Activated CD4-positive, CD25-positive, alpha-beta regulatory T cell treated with anti-CD3 and anti-CD28 coated beads, Interleukin-2, amount 50 U/mL, for 16 hours (primary cell): ENCODE data around the gene DIO3.
"Not testable (repeated sequence)": the region's sequence is repeated elsewhere in the genome, so short reads cannot be mapped to it uniquely, and the experiment has no call there.

Experiments
- DNase-seq: peaks from one replicate; pipeline ENCODE4 v3.0.0-alpha.2; 2020; ENCODE audit warnings: low read depth, low spot score

The DIO3 gene

GRCh38 chr14:101558739-101559240, 2.5 kb upstream of the DIO3 start:
- no peak for DNase-seq

GRCh38 chr14:101559250-101559623, 2.1 kb upstream of the DIO3 start:
- DNase-seq: no peak

GRCh38 chr14:101559624-101560533, 1.4 kb upstream of the DIO3 start:
- no peak for DNase-seq

GRCh38 chr14:101560534-101561113, 671 bp upstream of the DIO3 start:
- DNase-seq: no peak

- DNase-seq: no peak
Measured at GRCh38 chr14:101561897-101562490, 699 bp downstream of the DIO3 start.

- no peak for DNase-seq
Measured at GRCh38 chr14:101562659-101563351, 1.5 kb downstream of the DIO3 start.

- no peak for DNase-seq
Measured at GRCh38 chr14:101563352-101563653, 2.0 kb downstream of the DIO3 start.

- DNase-seq: no peak
Measured at GRCh38 chr14:101563654-101564443, 2.6 kb downstream of the DIO3 start.

GRCh38 chr14:101564444-101564776, 3.1 kb downstream of the DIO3 start:
- no peak for DNase-seq

GRCh38 chr14:101564819-101565698, 3.8 kb downstream of the DIO3 start:
- DNase-seq: no peak

- DNase-seq: no peak
Measured at GRCh38 chr14:101567252-101567651, 6.0 kb downstream of the DIO3 start.

GRCh38 chr14:101571004-101571403, 9.7 kb downstream of the DIO3 start:
- no peak for DNase-seq

- not testable (repeated sequence) for DNase-seq
Measured at GRCh38 chr14:101572526-101572925, 11.2 kb downstream of the DIO3 start.

- DNase-seq: no peak
Measured at GRCh38 chr14:101573289-101573688, 12.0 kb downstream of the DIO3 start.

GRCh38 chr14:101575581-101575980, 14.3 kb downstream of the DIO3 start:
- DNase-seq: no peak

GRCh38 chr14:101577221-101577909, 16.1 kb downstream of the DIO3 start:
- DNase-seq: no peak

- DNase-seq: no peak
Measured at GRCh38 chr14:101578489-101578888, 17.2 kb downstream of the DIO3 start.

- no peak for DNase-seq
Measured at GRCh38 chr14:101579372-101580080, 18.2 kb downstream of the DIO3 start.

GRCh38 chr14:101581806-101582205, 20.5 kb downstream of the DIO3 start:
- DNase-seq: no peak
